Hepatocyte (in vitro differentiated cells): ENCODE measurements around the gene ATP6V1B1. TPM values are rescaled to one million over a fixed set of nuclear protein-coding genes. Genes with fewer than 3 reads are reported as not detected.

Experiments used
- DNase-seq: peaks from one replicate; pipeline ENCODE4 v3.0.0-alpha.2; 2016; ENCODE audit warnings: low spot score
- H2AFZ ChIP-seq: fragments of 200-600 bp; sonication (generic); 2 replicates; pipeline ENCODE4 v1.6.0; 2016; ENCODE audit warnings: antibody characterized with exemption, mild to moderate bottlenecking
- H3K27ac ChIP-seq: fragments of 200-600 bp; sonication (generic); 2 replicates; pipeline ENCODE4 v1.5.1; 2016; ENCODE audit warnings: mild to moderate bottlenecking
- H3K27me3 ChIP-seq: fragments of 200-600 bp; sonication (generic); 2 replicates; pipeline ENCODE4 v1.6.1; 2016
- H3K36me3 ChIP-seq: fragments of 200-600 bp; sonication (generic); replicated peaks from 2 replicates; pipeline ENCODE4 v1.5.1; 2016; ENCODE audit warnings: low read depth; ENCODE audit not compliant: insufficient read depth
- H3K4me1 ChIP-seq: fragments of 200-600 bp; sonication (generic); 2 replicates; pipeline ENCODE4 v1.5.1; 2016; ENCODE audit warnings: mild to moderate bottlenecking, moderate library complexity; ENCODE audit not compliant: insufficient read depth
- H3K4me2 ChIP-seq: fragments of 200-600 bp; sonication (generic); 2 replicates; pipeline ENCODE4 v1.6.0; 2016
- H3K4me3 ChIP-seq: fragments of 200-600 bp; sonication (generic); 2 replicates; pipeline ENCODE4 v1.5.1; 2016; ENCODE audit warnings: mild to moderate bottlenecking
- H3K79me2 ChIP-seq: fragments of 200-600 bp; sonication (generic); 2 replicates; pipeline ENCODE4 v1.6.0; 2017; ENCODE audit warnings: mild to moderate bottlenecking
- H3K9me2 ChIP-seq: fragments of 200-600 bp; sonication (generic); replicated peaks from 2 replicates; pipeline ENCODE4 v1.6.0; 2017; ENCODE audit warnings: mild to moderate bottlenecking; ENCODE audit not compliant: insufficient read depth
- H3K9me3 ChIP-seq: fragments of 200-600 bp; sonication (generic); 2 replicates; pipeline ENCODE4 v1.5.1; 2016; ENCODE audit warnings: low read depth, mild to moderate bottlenecking
- H4K20me1 ChIP-seq: fragments of 200-600 bp; sonication (generic); 2 replicates; pipeline ENCODE4 v1.6.0; 2016; ENCODE audit warnings: mild to moderate bottlenecking; ENCODE audit not compliant: insufficient read depth, poor library complexity, severe bottlenecking
- CTCF ChIP-seq: fragments of 200-600 bp; sonication (generic); IDR thresholded peaks from 2 replicates; pipeline ENCODE4 v1.5.1; 2016; ENCODE audit warnings: antibody characterized with exemption, mild to moderate bottlenecking; ENCODE audit not compliant: poor library complexity
- EZH2 ChIP-seq: fragments of 200-600 bp; sonication (generic); IDR thresholded peaks from 2 replicates; pipeline ENCODE4 v1.6.1; 2016; ENCODE audit warnings: antibody characterized with exemption, mild to moderate bottlenecking, borderline replicate concordance
- EZH2phosphoT487 ChIP-seq: fragments of 200-600 bp; sonication (generic); IDR thresholded peaks from one replicate; pipeline ENCODE4 v1.6.1; 2018; ENCODE audit warnings: antibody characterized with exemption, mild to moderate bottlenecking, low read depth, moderate library complexity; ENCODE audit not compliant: unreplicated experiment, severe bottlenecking
- WGBS: methylation state at CpG from one replicate; pipeline ENCODE4 v1.1.6; 2016; ENCODE audit warnings: low lambda C conversion rate; ENCODE audit errors: missing lambda C conversion rate; 5-methylcytosine and 5-hydroxymethylcytosine counted together
- polyA plus RNA-seq: library from polyadenylated mRNA; unstranded; fragments of >200 nt; fragmentation: Nextera tagmentation; extraction: Ambion mirVana; gene quantifications from 2 replicates; pipeline ENCODE4 v1.2.1, GENCODE V29; 2016
- total RNA-seq: library from RNA; depleted of rRNA; stranded (reverse); fragments of >200 nt; gene quantifications from 2 replicates; pipeline ENCODE4 v1.2.3, GENCODE V29; 2014

The ATP6V1B1 gene
- total and polyA plus RNA-seq, 2 experiments from 2014 or later, result 1.7 to 2.9 TPM

GRCh38 chr2:70938586-70938950 is 2.9 kb downstream of the ATP6V1B1 start:
- TF ChIP-seq CTCF, result no peak
- TF ChIP-seq EZH2, result no peak
- TF ChIP-seq EZH2phosphoT487, result no peak
- Histone ChIP-seq H3K27ac (no peak overlapping the region), H3K9me2 (no peaks in the 10 kb centered on the region), H3K9me3 (no peaks in the 10 kb centered on the region), H3K4me2 (no peak overlapping the region), H4K20me1 (no peaks in the 10 kb centered on the region), H3K4me1 (no peaks in the 10 kb centered on the region), H2AFZ (no peak overlapping the region), H3K4me3 (no peak overlapping the region), H3K36me3 (no peaks in the 10 kb centered on the region), H3K79me2 (no peaks in the 10 kb centered on the region), H3K27me3 (peaks cover 30% of the 10 kb centered on the region)
- 43% methylated on average over 3 of the region's 3 CpGs for WGBS
- DNase-seq, result peak; percentile 1

GRCh38 chr2:70939001-70939838 is 3.5 kb downstream of the ATP6V1B1 start:
- Histone ChIP-seq H3K4me2 (no peak overlapping the region), H3K9me2 (no peaks in the 10 kb centered on the region), H3K27ac (no peak overlapping the region), H3K27me3 (peaks cover 30% of the 10 kb centered on the region), H4K20me1 (no peaks in the 10 kb centered on the region), H3K36me3 (no peaks in the 10 kb centered on the region), H3K4me1 (no peaks in the 10 kb centered on the region), H3K4me3 (no peak overlapping the region), H3K79me2 (no peaks in the 10 kb centered on the region), H2AFZ (no peak overlapping the region), H3K9me3 (no peaks in the 10 kb centered on the region)
- whole genome bisulfite sequencing, result 29% methylated on average over 30 of the region's 30 CpGs
- TF ChIP-seq CTCF (no peak), EZH2phosphoT487 (no peak), EZH2 (no peak)
- peak; percentile 5 for DNase-seq

GRCh38 chr2:70939839-70940580 is 4.3 kb downstream of the ATP6V1B1 start:
- no peaks in the 10 kb centered on the region for H3K4me1 ChIP-seq
- TF ChIP-seq CTCF (no peak), EZH2phosphoT487 (no peak), EZH2 (no peak)

More at GRCh38 chr2:70939839-70940580, 4.3 kb downstream of the ATP6V1B1 start:
- Histone ChIP-seq H3K9me3 (no peaks in the 10 kb centered on the region), H3K27ac (no peak overlapping the region), H3K79me2 (no peaks in the 10 kb centered on the region), H3K27me3 (peaks cover 30% of the 10 kb centered on the region), H3K36me3 (no peaks in the 10 kb centered on the region), H4K20me1 (no peaks in the 10 kb centered on the region), H3K4me3 (no peak overlapping the region), H2AFZ (no peak overlapping the region), H3K9me2 (no peaks in the 10 kb centered on the region), H3K4me2 (no peak overlapping the region)
- 87% methylated on average over 10 of the region's 10 CpGs for WGBS
- DNase-seq, result no peak
